Measurements from ENCODE around the gene FRMD4B. TPM values are rescaled to one million over a fixed set of nuclear protein-coding genes. Genes with fewer than 3 reads are reported as not detected.

Gene FRMD4B
- total RNA-seq, 4 donors from 2014 or later: 39.5 to 71.0 (median 56.0) TPM

DNA sequence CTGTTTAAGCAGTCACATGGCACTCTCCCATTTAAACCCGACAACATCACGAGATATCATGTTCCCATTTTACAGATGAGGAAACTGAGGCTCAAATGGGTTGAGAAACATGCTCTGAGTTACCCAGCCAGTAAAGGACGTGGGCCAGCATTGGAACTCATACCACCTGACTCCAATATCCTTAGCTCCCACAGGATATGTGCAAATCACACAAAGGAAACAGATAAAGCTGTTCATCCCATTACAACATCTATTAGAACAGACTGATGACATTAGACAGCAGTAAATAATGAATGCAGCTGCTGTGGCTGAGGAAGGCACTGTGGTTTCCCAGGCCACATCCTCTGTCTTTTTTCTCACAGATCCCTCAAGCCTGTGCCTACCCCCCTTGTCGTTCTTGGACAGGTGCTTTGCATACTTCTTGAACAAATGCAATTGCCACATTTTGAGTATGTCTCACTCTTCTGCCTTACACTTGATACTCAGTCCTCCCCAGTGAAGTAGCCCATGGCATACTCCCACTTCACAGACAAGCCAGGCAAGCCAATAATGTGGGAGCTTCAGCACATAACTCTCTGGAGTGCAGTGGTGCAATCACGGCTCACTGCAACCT is 17.7 kb downstream of the FRMD4B start:
- TF ChIP-seq, protein P1, sequence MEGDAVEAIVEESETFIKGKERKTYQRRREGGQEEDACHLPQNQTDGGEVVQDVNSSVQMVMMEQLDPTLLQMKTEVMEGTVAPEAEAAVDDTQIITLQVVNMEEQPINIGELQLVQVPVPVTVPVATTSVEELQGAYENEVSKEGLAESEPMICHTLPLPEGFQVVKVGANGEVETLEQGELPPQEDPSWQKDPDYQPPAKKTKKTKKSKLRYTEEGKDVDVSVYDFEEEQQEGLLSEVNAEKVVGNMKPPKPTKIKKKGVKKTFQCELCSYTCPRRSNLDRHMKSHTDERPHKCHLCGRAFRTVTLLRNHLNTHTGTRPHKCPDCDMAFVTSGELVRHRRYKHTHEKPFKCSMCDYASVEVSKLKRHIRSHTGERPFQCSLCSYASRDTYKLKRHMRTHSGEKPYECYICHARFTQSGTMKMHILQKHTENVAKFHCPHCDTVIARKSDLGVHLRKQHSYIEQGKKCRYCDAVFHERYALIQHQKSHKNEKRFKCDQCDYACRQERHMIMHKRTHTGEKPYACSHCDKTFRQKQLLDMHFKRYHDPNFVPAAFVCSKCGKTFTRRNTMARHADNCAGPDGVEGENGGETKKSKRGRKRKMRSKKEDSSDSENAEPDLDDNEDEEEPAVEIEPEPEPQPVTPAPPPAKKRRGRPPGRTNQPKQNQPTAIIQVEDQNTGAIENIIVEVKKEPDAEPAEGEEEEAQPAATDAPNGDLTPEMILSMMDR (IDR thresholded peaks at IDR 0.05): no peak
- DNase-seq (ENCODE audit: low spot score): no peak
- ATAC-seq (ENCODE audit: low FRiP score): no peak

DNA sequence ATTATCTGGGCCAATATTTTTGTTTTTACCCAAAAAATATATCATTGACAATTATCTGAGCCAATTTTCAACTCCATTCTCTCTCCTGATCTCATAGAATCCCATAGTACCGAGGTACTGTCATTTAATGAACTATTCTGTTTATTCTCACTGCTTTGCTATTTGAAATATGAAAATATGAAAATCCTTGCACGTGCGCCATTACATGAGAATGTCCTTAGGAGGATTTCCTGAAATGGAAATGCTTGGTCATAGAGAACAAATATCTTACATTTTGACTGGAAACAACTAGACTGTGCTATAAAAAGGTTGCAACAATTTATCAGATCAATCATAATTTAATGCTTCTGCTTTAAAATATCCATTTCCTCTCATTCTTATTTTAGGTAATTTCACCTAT is 18.3 kb downstream of the FRMD4B start:
- TF ChIP-seq, protein P1 (IDR thresholded peaks at IDR 0.05): no peak
- ATAC-seq (ENCODE audit: low FRiP score) (no peak), DNase-seq (ENCODE audit: low spot score) (no peak)

DNA sequence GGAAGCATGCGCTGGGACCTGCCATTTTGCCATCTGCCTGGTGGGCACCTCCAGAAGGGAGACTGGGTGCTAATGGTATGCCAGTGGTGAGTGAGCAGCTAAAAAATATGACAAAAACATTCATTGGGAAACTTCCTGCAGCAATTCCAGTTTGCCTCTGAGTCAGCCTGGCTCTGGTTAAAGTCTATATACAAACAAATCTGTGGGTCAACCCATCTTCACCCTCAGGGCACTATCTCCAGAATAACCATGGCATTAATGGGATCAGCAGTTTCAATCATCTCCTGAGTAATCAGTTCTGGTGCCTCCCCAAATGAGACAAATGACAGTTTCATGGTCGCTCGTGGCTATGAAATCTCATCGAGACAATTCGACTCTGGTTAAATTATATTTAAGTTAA is 21.5 kb downstream of the FRMD4B start:
- no peak for ATAC-seq (ENCODE audit: low FRiP score)
- no peak for DNase-seq (ENCODE audit: low spot score)
- TF ChIP-seq, protein P1 (IDR thresholded peaks at IDR 0.05): no peak

DNA sequence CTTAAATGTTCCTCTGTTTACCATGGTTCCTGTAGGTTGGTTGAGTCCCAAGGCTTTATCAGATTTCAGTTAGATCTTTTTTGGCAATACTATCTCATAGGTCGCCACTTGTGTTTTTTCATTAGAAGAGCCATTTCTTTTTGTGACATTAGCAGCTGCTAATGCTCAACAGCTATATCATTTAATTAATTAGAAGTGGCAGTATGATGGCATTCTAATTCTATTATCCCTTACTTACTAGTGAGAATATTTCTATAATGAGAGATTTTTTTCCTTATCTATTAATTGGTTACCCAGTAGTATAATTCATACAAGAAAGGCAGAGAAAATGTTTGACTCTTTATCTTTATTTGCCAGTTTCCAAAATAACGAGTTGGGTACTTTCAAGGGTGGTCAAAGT is 25.2 kb downstream of the FRMD4B start:
- no peak for ATAC-seq (ENCODE audit: low FRiP score)
- DNase-seq (ENCODE audit: low spot score): no peak
- TF ChIP-seq, protein P1 (IDR thresholded peaks at IDR 0.05): no peak

DNA sequence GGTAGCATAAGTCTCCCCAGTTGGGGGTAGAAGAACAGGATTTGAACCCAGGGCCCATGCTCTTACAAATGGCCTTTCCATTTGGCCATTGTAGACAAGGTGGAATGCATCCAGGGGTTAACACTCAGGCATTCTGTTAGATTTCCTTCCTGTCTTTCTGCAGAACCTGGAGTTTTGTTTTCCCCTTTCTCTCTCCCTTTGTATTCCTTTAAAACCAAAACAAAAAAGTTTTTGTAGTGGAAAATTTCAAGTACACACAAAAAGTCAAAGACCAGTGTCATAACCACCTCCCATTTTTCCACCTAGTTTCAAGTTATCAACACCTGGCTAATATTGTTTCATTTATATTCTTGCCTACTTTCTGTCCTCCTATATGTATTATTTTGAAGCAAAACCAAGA is 26.0 kb downstream of the FRMD4B start:
- no peak for ATAC-seq (ENCODE audit: low FRiP score)
- TF ChIP-seq, protein P1 (IDR thresholded peaks at IDR 0.05): no peak
- DNase-seq (ENCODE audit: low spot score): no peak

DNA sequence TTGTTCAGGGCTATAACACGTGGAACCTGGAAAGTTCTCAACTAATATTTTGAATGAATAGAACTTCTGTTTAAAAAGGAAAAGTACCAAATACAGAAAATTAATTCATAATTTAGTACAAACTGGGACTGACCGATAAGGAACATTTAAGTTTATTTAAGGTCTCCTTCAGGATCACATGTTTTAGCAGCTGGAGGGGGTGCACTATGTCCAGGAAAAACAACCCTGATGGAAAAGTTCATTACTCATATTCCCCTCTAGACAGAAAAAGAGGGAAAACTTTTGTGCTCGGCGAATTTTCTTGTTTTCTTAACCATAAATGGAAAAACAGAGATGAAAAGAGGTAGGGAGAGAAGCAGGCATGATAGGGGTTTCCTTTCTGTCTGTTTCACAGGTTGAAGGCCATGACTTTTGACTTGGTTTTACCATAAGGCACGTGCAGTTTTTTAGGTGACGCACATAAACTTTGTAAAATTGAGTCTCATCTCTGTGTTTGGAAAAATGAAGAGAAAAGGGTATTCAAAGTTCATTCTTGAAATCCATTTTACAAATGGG is 26.5 kb downstream of the FRMD4B start:
- TF ChIP-seq, protein P1 (IDR thresholded peaks at IDR 0.05): no peak
- DNase-seq (ENCODE audit: low spot score): no peak
- no peak for ATAC-seq (ENCODE audit: low FRiP score)

DNA sequence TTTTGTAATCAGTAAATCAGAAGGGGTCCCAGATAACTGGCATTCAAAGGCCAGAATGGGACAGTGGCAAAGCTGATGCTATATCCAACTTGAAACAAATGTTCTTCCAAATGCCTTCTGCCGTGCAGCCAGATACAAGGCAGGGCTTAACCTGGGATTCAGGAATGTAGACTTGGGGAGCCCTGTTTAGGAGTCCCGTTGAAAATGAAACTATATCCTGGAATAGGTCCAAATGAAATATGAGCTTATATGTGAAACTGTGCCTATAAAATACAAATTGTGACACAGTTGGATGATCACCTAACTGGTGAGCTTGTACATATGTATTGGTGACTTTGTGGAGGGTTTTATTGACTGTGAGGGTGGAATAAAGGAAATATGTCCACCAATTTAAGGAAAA is 28.7 kb downstream of the FRMD4B start:
- TF ChIP-seq, protein P1 (IDR thresholded peaks at IDR 0.05): no peak
- DNase-seq (ENCODE audit: low spot score) (no peak), ATAC-seq (ENCODE audit: low FRiP score) (no peak)

Data from omental fat pad (tissue), 4 donors.